Hepatocyte (in vitro differentiated cells): ENCODE measurements around the gene FKBP11. TPM values are rescaled to one million over a fixed set of nuclear protein-coding genes. Genes with fewer than 3 reads are reported as not detected.
A peak's percentile ranks its signal among the peaks of the same experiment; 100 is the strongest.

Experiments used
- DNase-seq: peaks from one replicate; pipeline ENCODE4 v3.0.0-alpha.2; 2016; ENCODE audit warnings: low spot score
- H2AFZ ChIP-seq: fragments of 200-600 bp; sonication (generic); 2 replicates; pipeline ENCODE4 v1.6.0; 2016; ENCODE audit warnings: antibody characterized with exemption, mild to moderate bottlenecking
- H3K27ac ChIP-seq: fragments of 200-600 bp; sonication (generic); 2 replicates; pipeline ENCODE4 v1.5.1; 2016; ENCODE audit warnings: mild to moderate bottlenecking
- H3K27me3 ChIP-seq: fragments of 200-600 bp; sonication (generic); 2 replicates; pipeline ENCODE4 v1.6.1; 2016
- H3K36me3 ChIP-seq: fragments of 200-600 bp; sonication (generic); replicated peaks from 2 replicates; pipeline ENCODE4 v1.5.1; 2016; ENCODE audit warnings: low read depth; ENCODE audit not compliant: insufficient read depth
- H3K4me1 ChIP-seq: fragments of 200-600 bp; sonication (generic); 2 replicates; pipeline ENCODE4 v1.5.1; 2016; ENCODE audit warnings: mild to moderate bottlenecking, moderate library complexity; ENCODE audit not compliant: insufficient read depth
- H3K4me2 ChIP-seq: fragments of 200-600 bp; sonication (generic); 2 replicates; pipeline ENCODE4 v1.6.0; 2016
- H3K4me3 ChIP-seq: fragments of 200-600 bp; sonication (generic); 2 replicates; pipeline ENCODE4 v1.5.1; 2016; ENCODE audit warnings: mild to moderate bottlenecking
- H3K79me2 ChIP-seq: fragments of 200-600 bp; sonication (generic); 2 replicates; pipeline ENCODE4 v1.6.0; 2017; ENCODE audit warnings: mild to moderate bottlenecking
- H3K9me2 ChIP-seq: fragments of 200-600 bp; sonication (generic); replicated peaks from 2 replicates; pipeline ENCODE4 v1.6.0; 2017; ENCODE audit warnings: mild to moderate bottlenecking; ENCODE audit not compliant: insufficient read depth
- H3K9me3 ChIP-seq: fragments of 200-600 bp; sonication (generic); 2 replicates; pipeline ENCODE4 v1.5.1; 2016; ENCODE audit warnings: low read depth, mild to moderate bottlenecking
- H4K20me1 ChIP-seq: fragments of 200-600 bp; sonication (generic); 2 replicates; pipeline ENCODE4 v1.6.0; 2016; ENCODE audit warnings: mild to moderate bottlenecking; ENCODE audit not compliant: insufficient read depth, poor library complexity, severe bottlenecking
- CTCF ChIP-seq: fragments of 200-600 bp; sonication (generic); IDR thresholded peaks from 2 replicates; pipeline ENCODE4 v1.5.1; 2016; ENCODE audit warnings: antibody characterized with exemption, mild to moderate bottlenecking; ENCODE audit not compliant: poor library complexity
- EZH2 ChIP-seq: fragments of 200-600 bp; sonication (generic); IDR thresholded peaks from 2 replicates; pipeline ENCODE4 v1.6.1; 2016; ENCODE audit warnings: antibody characterized with exemption, mild to moderate bottlenecking, borderline replicate concordance
- EZH2phosphoT487 ChIP-seq: fragments of 200-600 bp; sonication (generic); IDR thresholded peaks from one replicate; pipeline ENCODE4 v1.6.1; 2018; ENCODE audit warnings: antibody characterized with exemption, mild to moderate bottlenecking, low read depth, moderate library complexity; ENCODE audit not compliant: unreplicated experiment, severe bottlenecking
- WGBS: methylation state at CpG from one replicate; pipeline ENCODE4 v1.1.6; 2016; ENCODE audit warnings: low lambda C conversion rate; ENCODE audit errors: missing lambda C conversion rate; 5-methylcytosine and 5-hydroxymethylcytosine counted together
- polyA plus RNA-seq: library from polyadenylated mRNA; unstranded; fragments of >200 nt; fragmentation: Nextera tagmentation; extraction: Ambion mirVana; gene quantifications from 2 replicates; pipeline ENCODE4 v1.2.1, GENCODE V29; 2016
- total RNA-seq: library from RNA; depleted of rRNA; stranded (reverse); fragments of >200 nt; gene quantifications from 2 replicates; pipeline ENCODE4 v1.2.3, GENCODE V29; 2014

FKBP11 gene
- total and polyA plus RNA-seq, 2 experiments from 2014 or later = 30.4 to 201 TPM

DNA sequence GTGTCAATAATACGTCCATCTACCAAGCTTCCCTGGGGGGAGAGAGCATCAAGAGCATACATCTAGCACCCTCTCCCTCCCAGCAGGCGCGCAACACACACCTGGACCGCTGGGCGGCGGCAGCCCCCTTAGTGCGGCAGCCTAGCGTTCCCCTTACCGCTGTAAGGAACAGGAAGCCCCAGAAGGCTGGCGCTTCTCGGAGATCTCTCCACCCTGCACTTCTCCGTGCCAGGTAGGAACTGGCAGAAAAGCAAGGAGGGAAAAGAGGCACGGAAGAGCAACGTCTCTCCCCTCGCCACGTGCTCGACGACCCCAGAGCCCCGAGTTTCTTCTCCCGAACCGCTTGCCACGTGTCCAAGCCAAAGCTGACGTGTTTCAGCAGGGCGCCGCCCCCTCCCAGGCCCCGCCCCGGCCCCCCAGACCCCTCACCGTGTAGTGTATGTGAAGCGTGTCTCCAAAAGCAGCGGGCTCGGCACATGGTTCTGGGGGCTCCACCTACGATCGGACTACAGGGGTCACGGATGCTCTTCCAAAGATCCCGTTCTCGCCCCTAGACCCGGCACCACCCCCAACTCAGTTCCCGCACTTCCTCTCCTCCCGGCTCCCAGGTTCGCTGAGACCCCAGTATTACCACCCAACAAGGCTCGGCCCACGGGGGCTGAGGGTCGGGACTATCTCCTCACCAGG lies 532 bp downstream of the FKBP11 start:
- peak; percentile 81 for DNase-seq
- H3K27ac ChIP-seq = peak overlapping the region; percentile 39
- H3K4me1 ChIP-seq = peaks cover 3% of the 10 kb centered on the region
- H3K9me2 ChIP-seq = no peaks in the 10 kb centered on the region
- H3K9me3 ChIP-seq = no peaks in the 10 kb centered on the region
- TF ChIP-seq CTCF = peak; percentile 58
- no peak for TF ChIP-seq EZH2phosphoT487
- no peaks in the 10 kb centered on the region for H3K27me3 ChIP-seq
- peak overlapping the region; percentile 88 for H2AFZ ChIP-seq
- peaks cover 3% of the 10 kb centered on the region for H4K20me1 ChIP-seq
- H3K79me2 ChIP-seq = peaks cover 4% of the 10 kb centered on the region
- no peaks in the 10 kb centered on the region for H3K36me3 ChIP-seq
- 2% methylated on average over 31 of the region's 43 CpGs for WGBS
- peak overlapping the region; percentile 96 for H3K4me2 ChIP-seq
- H3K4me3 ChIP-seq = peak overlapping the region; percentile 99

GRCh38 chr12:48923117-48923516 lies 2.2 kb downstream of the FKBP11 start:
- no peak overlapping the region for H2AFZ ChIP-seq
- no peak overlapping the region for H3K27ac ChIP-seq
- no peaks in the 10 kb centered on the region for H3K9me2 ChIP-seq
- H3K4me3 ChIP-seq = no peak overlapping the region
- TF ChIP-seq CTCF = no peak
- TF ChIP-seq EZH2phosphoT487 = no peak
- TF ChIP-seq EZH2 = no peak
- H3K9me3 ChIP-seq = no peaks in the 10 kb centered on the region
- peaks cover 3% of the 10 kb centered on the region for H4K20me1 ChIP-seq
- H3K27me3 ChIP-seq = no peaks in the 10 kb centered on the region
- H3K36me3 ChIP-seq = no peaks in the 10 kb centered on the region
- peaks cover 4% of the 10 kb centered on the region for H3K79me2 ChIP-seq
- peaks cover 3% of the 10 kb centered on the region for H3K4me1 ChIP-seq
- 91% methylated on average over 3 of the region's 3 CpGs for WGBS
- DNase-seq = no peak
- no peak overlapping the region for H3K4me2 ChIP-seq

DNA sequence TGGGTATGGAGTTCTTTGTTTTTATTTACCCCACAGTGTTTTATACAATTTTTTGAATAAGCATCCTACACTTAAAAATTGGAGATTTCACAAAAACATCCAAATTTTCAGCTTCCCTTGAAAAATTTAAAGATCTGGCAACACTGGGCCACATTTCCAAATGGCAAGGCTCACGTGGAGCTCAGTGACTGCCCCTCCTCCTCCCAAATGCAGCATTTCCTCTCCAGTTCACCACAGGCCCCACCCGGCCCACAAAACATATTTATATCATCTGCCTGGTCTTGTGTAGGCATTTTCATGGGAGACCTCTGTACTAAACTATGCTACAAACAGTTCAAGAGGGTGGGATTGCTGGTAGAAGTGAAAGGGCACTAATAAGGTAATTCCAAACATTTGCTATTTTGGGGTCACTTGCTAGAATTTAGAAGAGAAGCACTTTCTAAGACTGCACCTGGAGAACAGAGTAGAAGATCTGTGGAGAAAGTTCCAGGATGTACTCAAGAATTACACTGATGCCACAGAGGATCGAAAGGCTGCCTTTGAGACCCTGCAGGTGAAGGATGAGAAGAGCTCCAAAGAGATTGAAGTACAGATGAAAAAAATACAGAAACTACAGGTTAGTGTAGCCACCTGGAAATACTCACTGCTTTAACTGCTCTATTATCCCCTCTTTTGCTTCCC lies 7.3 kb downstream of the FKBP11 start:
- WGBS = 80% methylated on average over 3 of the region's 3 CpGs
- H3K9me3 ChIP-seq = no peaks in the 10 kb centered on the region
- TF ChIP-seq CTCF (no peak), EZH2phosphoT487 (no peak), EZH2 (no peak)
- no peaks in the 10 kb centered on the region for H3K4me1 ChIP-seq
- H3K27me3 ChIP-seq = no peaks in the 10 kb centered on the region
- H2AFZ ChIP-seq = no peak overlapping the region
- H3K27ac ChIP-seq = no peak overlapping the region
- H3K4me3 ChIP-seq = no peak overlapping the region
- H3K9me2 ChIP-seq = no peaks in the 10 kb centered on the region
- DNase-seq = no peak
- no peaks in the 10 kb centered on the region for H3K79me2 ChIP-seq
- H4K20me1 ChIP-seq = no peaks in the 10 kb centered on the region
- H3K4me2 ChIP-seq = no peak overlapping the region
- no peaks in the 10 kb centered on the region for H3K36me3 ChIP-seq
